Stimulated activated CD8-positive, alpha-beta memory T cell treated with anti-CD3 and anti-CD28 coated beads, Interleukin-12 subunit alpha, Interleukin-12 subunit beta, amount 100 ng/mL, for 24 hours (primary cell): ENCODE results near the gene GALE.
A peak's percentile ranks its signal among the peaks of the same experiment; 100 is the strongest.
"Not testable (repeated sequence)": the region's sequence is repeated elsewhere in the genome, so short reads cannot be mapped to it uniquely, and the experiment has no call there.

ENCODE experiments used
- DNase-seq: peaks from one replicate; pipeline ENCODE4 v3.0.0-alpha.2; 2020; ENCODE audit errors: extremely low read depth

Gene GALE

GRCh38 chr1:23792151-23792945 lies 8.2 kb downstream of the GALE start:
- DNase-seq = no peak

DNA sequence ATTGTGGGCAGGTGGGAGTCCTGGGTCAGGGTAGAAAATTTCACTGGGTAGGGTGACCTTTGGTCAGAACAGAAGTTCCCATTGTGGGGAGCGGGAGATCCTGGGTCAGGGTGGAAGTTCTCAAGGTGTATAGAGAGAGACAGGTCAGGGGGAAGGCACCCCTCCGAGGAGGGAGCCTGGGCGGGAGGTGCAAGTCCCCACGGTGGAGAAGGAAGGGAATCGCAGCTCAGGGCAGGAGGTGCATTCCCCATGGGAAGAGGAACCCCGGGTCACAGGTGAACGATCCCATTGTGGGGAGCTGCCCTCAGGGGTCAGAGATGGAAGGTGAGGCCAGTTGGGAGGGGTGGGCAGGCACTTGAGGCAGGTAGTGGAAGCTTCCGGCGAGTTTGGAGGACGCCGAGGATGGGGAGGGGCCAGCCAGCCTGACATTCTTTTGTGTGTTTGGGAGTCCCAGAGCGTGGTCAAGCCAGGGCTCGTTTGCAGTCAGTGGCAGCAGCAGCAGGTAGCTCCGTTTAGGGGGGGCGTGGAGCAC lies 9.0 kb downstream of the GALE start:
- DNase-seq = no peak

- peak; percentile 77 for DNase-seq
Observed at GRCh38 chr1:23790696-23791515, 9.6 kb downstream of the GALE start, which contains the start of gene LYPLA2. TSS of gene LYPLA2 (plus strand) at chr1:23791145. CDS start at chr1:23792683, 1,538 bp downstream.

- no peak for DNase-seq
Observed at GRCh38 chr1:23788695-23789094, 11.9 kb downstream of the GALE start.

DNA sequence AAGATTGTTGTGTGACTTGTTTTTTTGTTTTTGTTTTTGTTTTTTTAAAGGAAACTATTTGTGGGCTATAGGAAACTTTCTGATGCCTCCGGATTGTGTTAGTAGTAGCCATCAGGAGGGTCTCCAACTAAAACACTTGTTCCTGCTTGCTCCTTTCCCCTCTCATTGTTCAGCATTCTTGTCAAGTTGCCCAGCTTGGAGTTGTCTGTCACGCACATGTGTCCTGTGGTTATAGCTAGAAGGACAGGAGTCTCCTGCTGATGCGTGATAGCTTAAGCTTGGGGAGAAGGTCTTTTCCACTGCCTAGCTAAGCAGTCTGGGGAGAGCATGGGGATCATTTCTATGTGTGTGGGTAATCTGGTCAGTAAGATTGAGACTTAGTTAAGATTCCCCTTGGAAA lies 12.9 kb downstream of the GALE start:
- no peak for DNase-seq

GRCh38 chr1:23784846-23785245 lies 15.7 kb downstream of the GALE start:
- no peak for DNase-seq

- not testable (repeated sequence) for DNase-seq
Observed at GRCh38 chr1:23783141-23783540, 17.4 kb downstream of the GALE start.

- DNase-seq = no peak
Observed at GRCh38 chr1:23779826-23780371, 20.7 kb downstream of the GALE start.

DNA sequence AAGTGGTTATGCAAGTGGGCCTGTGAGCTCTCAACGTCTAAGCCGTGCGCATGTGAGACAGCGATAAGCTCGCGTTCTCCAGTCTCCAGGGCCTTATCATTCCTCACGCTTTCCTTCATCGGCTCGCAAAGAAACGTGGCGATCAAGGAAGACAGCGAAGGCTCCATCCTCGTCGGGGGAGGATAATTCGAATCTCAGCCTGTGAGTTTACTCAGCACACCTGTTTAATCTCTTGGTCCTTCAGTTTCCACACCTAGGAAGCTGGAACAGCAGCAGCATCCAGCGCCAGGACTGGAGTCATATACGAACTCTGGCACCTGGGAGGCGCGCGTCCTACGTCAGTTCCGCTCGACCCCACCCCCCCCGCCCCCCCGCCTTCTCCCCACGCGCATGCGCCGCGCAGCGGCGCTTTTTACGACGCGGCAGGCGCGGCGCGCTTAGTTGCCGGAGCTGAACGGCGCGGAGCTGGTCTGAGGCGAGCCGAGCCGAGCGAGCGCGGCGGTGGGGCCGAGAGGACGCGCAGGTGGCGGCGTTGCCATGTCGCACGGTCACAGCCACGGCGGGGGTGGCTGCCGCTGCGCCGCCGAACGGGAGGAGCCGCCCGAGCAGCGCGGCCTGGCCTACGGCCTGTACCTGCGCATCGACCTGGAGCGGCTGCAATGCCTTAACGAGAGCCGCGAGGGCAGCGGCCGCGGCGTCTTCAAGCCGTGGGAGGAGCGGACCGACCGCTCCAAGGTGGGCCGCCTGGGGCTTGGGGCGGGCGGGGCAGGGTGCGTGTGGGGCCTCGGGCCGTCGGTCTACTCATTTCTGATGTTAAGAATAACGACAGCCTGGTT lies 22.4 kb downstream of the GALE start, which contains the start of gene PITHD1:
Gene PITHD1 (plus strand): TSS at position 440 of the 836 bp plus-strand sequence. CDS start 98 bp downstream, at position 538.
- peak; percentile 52 for DNase-seq

- DNase-seq = no peak
Observed at GRCh38 chr1:23776217-23776616, 24.3 kb downstream of the GALE start.

GRCh38 chr1:23774174-23774880 lies 26.2 kb downstream of the GALE start:
- DNase-seq = no peak

GRCh38 chr1:23772854-23773242 lies 27.7 kb downstream of the GALE start:
- no peak for DNase-seq

- DNase-seq = peak; percentile 70
Observed at GRCh38 chr1:23772049-23772853, 28.3 kb downstream of the GALE start.

DNA sequence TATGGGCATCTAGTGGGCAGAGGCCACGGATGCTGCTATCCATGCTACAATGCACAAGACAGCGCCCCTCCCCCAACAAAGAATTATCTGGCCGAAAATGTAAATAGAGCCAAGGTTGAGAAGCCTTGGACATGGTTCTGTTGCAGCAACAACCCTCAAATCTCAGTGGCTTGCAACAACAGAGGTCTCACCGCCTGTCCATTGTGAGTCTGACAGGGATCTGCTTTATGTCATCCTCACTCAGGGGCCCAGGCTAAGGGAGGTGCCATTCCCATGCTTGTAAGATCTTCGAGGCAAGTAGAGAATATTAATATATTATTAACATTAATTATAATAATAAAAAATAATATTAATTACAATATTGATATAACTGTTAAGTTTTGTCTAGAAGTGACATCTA lies 31.8 kb downstream of the GALE start:
- no peak for DNase-seq

- no peak for DNase-seq
Observed at GRCh38 chr1:23763041-23763577, 37.4 kb downstream of the GALE start.

- no peak for DNase-seq
Observed at GRCh38 chr1:23759277-23759676, 41.3 kb downstream of the GALE start.

GRCh38 chr1:23757812-23758211 lies 42.7 kb downstream of the GALE start:
- no peak for DNase-seq

- no peak for DNase-seq
Observed at GRCh38 chr1:23756676-23757075, 43.9 kb downstream of the GALE start.

GRCh38 chr1:23752909-23753308 lies 47.6 kb downstream of the GALE start:
- DNase-seq = no peak

DNA sequence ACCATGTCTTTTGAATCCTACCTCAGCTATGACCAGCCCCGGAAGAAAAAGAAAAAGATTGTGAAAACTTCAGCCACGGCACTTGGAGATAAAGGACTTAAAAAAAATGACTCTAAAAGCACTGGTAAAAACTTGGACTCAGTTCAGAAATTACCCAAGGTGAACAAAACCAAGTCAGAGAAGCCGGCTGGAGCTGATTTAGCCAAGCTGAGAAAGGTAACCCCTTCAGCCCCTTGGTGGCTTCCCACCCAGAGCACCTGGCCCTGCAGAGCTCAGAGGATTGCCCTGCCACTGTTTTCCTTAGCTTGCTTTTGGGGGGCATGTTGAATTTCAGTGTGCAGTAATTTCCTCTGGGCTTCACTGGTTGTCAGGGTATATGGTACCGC lies 48.7 kb downstream of the GALE start:
- DNase-seq = no peak
